Measurements from ENCODE around the gene LYZ.

DNA sequence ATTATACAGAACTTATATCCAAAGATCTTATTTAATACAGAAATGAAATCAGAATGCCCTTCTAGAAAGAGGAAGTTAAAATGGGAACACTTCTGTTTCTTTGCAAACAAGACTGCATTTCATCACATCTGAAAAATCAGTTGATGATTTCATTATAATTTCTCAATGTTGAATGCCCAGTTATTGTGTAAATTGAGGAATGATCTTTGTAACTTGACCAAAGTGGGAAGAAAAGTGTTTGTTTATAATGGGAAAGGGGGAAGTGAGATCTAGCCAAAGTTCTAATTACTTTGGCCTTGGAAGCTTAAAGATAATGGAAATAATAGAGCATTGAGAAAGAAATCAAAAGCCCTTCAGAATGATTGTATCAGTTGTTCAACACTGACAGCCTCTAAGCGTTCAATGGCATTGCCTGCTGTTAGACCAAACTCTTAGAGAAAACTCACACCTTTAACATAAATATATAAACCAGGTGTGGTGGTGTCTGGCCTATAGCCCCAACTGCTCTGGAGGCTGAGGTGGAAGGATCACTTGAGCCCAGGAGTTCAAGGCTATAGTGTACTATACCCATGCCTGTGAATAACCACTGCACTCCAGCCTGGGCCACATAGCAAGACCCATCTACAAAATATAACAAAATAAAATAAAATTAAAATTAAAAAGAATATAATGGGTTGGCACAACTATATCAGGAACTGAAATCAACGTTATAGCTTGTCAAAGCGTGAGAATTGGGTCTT, 9.9 kb upstream of the LYZ start:
- TF ChIP-seq FOXM1 (IDR thresholded peaks at IDR 0.05; ENCODE audit: borderline replicate concordance) (no peak), SP1 (IDR thresholded peaks at IDR 0.05) (no peak), HDGF (IDR thresholded peaks at IDR 0.05; ENCODE audit: borderline replicate concordance) (no peak), LEF1 (IDR thresholded peaks at IDR 0.05; ENCODE audit: borderline replicate concordance) (no peak), BHLHE40 (IDR thresholded peaks at IDR 0.05; ENCODE audit: borderline replicate concordance) (no peak)
